ENCODE data around the gene MAP3K7. TPM values are rescaled to one million over a fixed set of nuclear protein-coding genes. Genes with fewer than 3 reads are reported as not detected.

MAP3K7 gene
- total and polyA plus RNA-seq, 2 of the 8 experiments (the other 6 are each of a cell fraction or from before 2014, with no cell fraction given) = 27.3 to 34.8 TPM

DNA sequence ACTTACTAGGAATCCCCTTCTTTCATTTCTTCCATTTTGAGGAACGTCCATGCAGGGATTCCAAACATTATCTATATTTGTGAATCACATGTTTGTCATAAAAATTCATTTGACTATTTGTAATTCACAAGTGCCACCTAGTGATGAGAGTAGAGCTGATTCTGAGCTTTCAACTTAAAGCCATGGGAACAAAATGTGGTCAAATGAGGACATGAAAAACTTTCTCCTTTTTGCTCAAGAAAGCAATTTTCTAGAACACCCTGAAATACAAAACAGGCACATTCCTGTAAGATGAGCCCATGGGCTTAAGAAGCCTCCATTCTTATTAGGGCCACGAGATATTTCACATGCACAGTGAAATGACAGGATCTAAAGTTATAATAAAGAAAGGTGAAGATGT is 12.3 kb downstream of the MAP3K7 start:
- H2AFZ ChIP-seq (ENCODE audit: low read length) = no peak overlapping the region
- no peak overlapping the region for H2AK5ac ChIP-seq (ENCODE audit: low read depth, low read length)
- FAIRE-seq (peak; percentile 32), DNase-seq (ENCODE audit: low read depth in 1 of 2, low spot score in 2 of 2) (no peak)
- no peak overlapping the region for H2BK20ac ChIP-seq (ENCODE audit: low read length)
- no peaks in the 10 kb centered on the region for H3K4me1 ChIP-seq (replicated peaks in 1 of 4; ENCODE audit: control insufficient read depth in 3 of 4, insufficient read depth in 4 of 4, low read length in 3 of 4)
- no peak overlapping the region for H4K8ac ChIP-seq (ENCODE audit: extremely low read depth, insufficient read depth, low read length)
- peaks cover 12 to 22% of the 10 kb centered on the region in 2 experiments for H4K20me1 ChIP-seq (replicated peaks in 1 of 2; ENCODE audit: control insufficient read depth in 1 of 2, insufficient read depth in 2 of 2, low read length in 2 of 2)
- H2BK12ac ChIP-seq (ENCODE audit: low read depth, low read length) = no peak overlapping the region
- no peaks in the 10 kb centered on the region; the same call in 1 of the 2 replicates for H3K79me1 ChIP-seq (ENCODE audit: low read depth, low read length)
- no peak overlapping the region for H3K56ac ChIP-seq (replicated peaks; ENCODE audit: insufficient read length, low read depth, low read length)
- no peak overlapping the region for H2BK15ac ChIP-seq (ENCODE audit: low read length)
- no peak overlapping the region for H3K4me2 ChIP-seq (ENCODE audit: insufficient read depth in 1 of 2, low read depth in 2 of 2, low read length in 2 of 2)
- no peak overlapping the region for H4K91ac ChIP-seq (replicated peaks; ENCODE audit: insufficient read length, low read length)
- no peak overlapping the region for H3K4me3 ChIP-seq (ENCODE audit: extremely low read depth in 1 of 4, insufficient read depth in 2 of 4, low read depth in 3 of 4, low read length in 4 of 4)
- H4K5ac ChIP-seq (ENCODE audit: insufficient read length, low read depth, low read length) = no peak overlapping the region
- H3K27me3 ChIP-seq (replicated peaks in 1 of 4; ENCODE audit: control insufficient read depth in 3 of 4, extremely low read depth in 1 of 4, insufficient read depth in 3 of 4, low read length in 3 of 4) = peaks cover 0 to 2% (median 0%) of the 10 kb centered on the region in 4 experiments; a peak in 2 of 7 replicates
- POLR2A ChIA-PET (ENCODE audit: partially characterized antibody) = no interaction called here
- H3K23me2 ChIP-seq (ENCODE audit: low read depth, low read length) = no peaks in the 10 kb centered on the region; the same call in 1 of the 2 replicates
- no peak overlapping the region for H2BK5ac ChIP-seq (ENCODE audit: low read depth, low read length)
- WGBS, 2 experiments (ENCODE audit: extremely low coverage in 1 of 2, insufficient coverage in 1 of 2, insufficient read length in 1 of 2, insufficient replicate concordance in 2 of 2, low coverage in 1 of 2, low lambda C conversion rate in 2 of 2, missing lambda C conversion rate in 1 of 2) = 88% methylated on average over 2 of the region's 2 CpGs; no CpG with 5 or more reads in 1 of the 2 experiments
- H3K27ac ChIP-seq (ENCODE audit: low read depth, low read length) = no peak overlapping the region
- H2BK120ac ChIP-seq (replicated peaks; ENCODE audit: low read depth, low read length) = no peak overlapping the region
- no peak overlapping the region for H3K9ac ChIP-seq (replicated peaks in 1 of 4; ENCODE audit: extremely low read depth in 1 of 4, low read depth in 3 of 4, low read length in 3 of 4)
- no peak overlapping the region for H3K23ac ChIP-seq (ENCODE audit: insufficient read length)
- peaks cover 0 to 3% (median 0%) of the 10 kb centered on the region in 4 experiments; a peak in 2 of 8 replicates for H3K36me3 ChIP-seq (ENCODE audit: control insufficient read depth in 2 of 4, insufficient read depth in 4 of 4, low read length in 3 of 4)
- no peak overlapping the region for H3K14ac ChIP-seq (ENCODE audit: insufficient read length)
- H3K79me2 ChIP-seq (ENCODE audit: control insufficient read depth in 1 of 2, insufficient read depth in 2 of 2, low read length in 2 of 2) = peaks cover 0 to 35% of the 10 kb centered on the region in 2 experiments; a peak in 2 of 4 replicates
- H3K9me3 ChIP-seq (ENCODE audit: insufficient read depth in 2 of 2, low read depth in 1 of 2, low read length in 1 of 2) = no peaks in the 10 kb centered on the region
- H3K4ac ChIP-seq (replicated peaks; ENCODE audit: insufficient read length, low read depth, low read length) = no peak overlapping the region
- CTCF ChIA-PET (ENCODE audit: partially characterized antibody) = no interaction called here
- no peak overlapping the region for H3K18ac ChIP-seq (ENCODE audit: extremely low read depth, low read length)
- TF ChIP-seq CHD2 (IDR thresholded peaks at IDR 0.05; ENCODE audit: low read length) (no peak), HDAC6 (IDR thresholded peaks at IDR 0.05; ENCODE audit: low read depth, low read length) (no peak), RXRA (IDR thresholded peaks at IDR 0.05; ENCODE audit: insufficient read depth, low read depth, low read length) (no peak), ASH2L (IDR thresholded peaks at IDR 0.05; ENCODE audit: low read length) (no peak), SUZ12 (IDR thresholded peaks at IDR 0.05; ENCODE audit: low read length) (no peak), EP300 (IDR thresholded peaks at IDR 0.05; ENCODE audit: borderline replicate concordance in 1 of 2, low read depth in 2 of 2, low read length in 2 of 2) (no peak), CEBPB (IDR thresholded peaks at IDR 0.05; ENCODE audit: low read depth, low read length) (no peak), RBBP5 (IDR thresholded peaks at IDR 0.05; ENCODE audit: borderline replicate concordance, low read depth, low read length) (no peak), ZNF274 (IDR thresholded peaks at IDR 0.05; ENCODE audit: borderline replicate concordance, extremely low read depth, low read length) (no peak)
- TF ChIP-seq, protein P1, sequence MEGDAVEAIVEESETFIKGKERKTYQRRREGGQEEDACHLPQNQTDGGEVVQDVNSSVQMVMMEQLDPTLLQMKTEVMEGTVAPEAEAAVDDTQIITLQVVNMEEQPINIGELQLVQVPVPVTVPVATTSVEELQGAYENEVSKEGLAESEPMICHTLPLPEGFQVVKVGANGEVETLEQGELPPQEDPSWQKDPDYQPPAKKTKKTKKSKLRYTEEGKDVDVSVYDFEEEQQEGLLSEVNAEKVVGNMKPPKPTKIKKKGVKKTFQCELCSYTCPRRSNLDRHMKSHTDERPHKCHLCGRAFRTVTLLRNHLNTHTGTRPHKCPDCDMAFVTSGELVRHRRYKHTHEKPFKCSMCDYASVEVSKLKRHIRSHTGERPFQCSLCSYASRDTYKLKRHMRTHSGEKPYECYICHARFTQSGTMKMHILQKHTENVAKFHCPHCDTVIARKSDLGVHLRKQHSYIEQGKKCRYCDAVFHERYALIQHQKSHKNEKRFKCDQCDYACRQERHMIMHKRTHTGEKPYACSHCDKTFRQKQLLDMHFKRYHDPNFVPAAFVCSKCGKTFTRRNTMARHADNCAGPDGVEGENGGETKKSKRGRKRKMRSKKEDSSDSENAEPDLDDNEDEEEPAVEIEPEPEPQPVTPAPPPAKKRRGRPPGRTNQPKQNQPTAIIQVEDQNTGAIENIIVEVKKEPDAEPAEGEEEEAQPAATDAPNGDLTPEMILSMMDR (IDR thresholded peaks at IDR 0.05; ENCODE audit: control extremely low read depth in 1 of 3, insufficient read depth in 1 of 3, low read depth in 1 of 3, low read length in 3 of 3) = no peak
- TF ChIP-seq, protein P2, sequence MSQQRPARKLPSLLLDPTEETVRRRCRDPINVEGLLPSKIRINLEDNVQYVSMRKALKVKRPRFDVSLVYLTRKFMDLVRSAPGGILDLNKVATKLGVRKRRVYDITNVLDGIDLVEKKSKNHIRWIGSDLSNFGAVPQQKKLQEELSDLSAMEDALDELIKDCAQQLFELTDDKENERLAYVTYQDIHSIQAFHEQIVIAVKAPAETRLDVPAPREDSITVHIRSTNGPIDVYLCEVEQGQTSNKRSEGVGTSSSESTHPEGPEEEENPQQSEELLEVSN (IDR thresholded peaks at IDR 0.05) = no peak

Measured in H1 (cell line).